SK-N-SH (cell line): ENCODE results near the gene FYB1. TPM values are rescaled to one million over a fixed set of nuclear protein-coding genes. Genes with fewer than 3 reads are reported as not detected.

ENCODE experiments used
- CTCF ChIA-PET: fragments of 300-600, 350-600 bp; formaldehyde crosslinking; extraction: SDS; loops from one replicate; lab custom pipeline; 2021; lab: Yijun Ruan, JAX
- POLR2A ChIA-PET: fragments of 350-600 bp; sonication (Branson Sonifier 250); formaldehyde crosslinking; extraction: SDS; loops from one replicate; lab custom pipeline; 2020; ENCODE audit warnings: antibody characterized with exemption, inconsistent platforms; lab: Yijun Ruan, JAX
- DNase-seq: peaks from one replicate; pipeline ENCODE4 v3.0.0; 2012
- H2AFZ ChIP-seq: fragments of 200-600 bp; sonication (generic); 2 replicates; pipeline ENCODE4 v1.8.1; 2016; ENCODE audit warnings: antibody characterized with exemption, mild to moderate bottlenecking, low read depth
- H3F3A ChIP-seq: fragments of 200-600 bp; sonication (generic); replicated peaks from 2 replicates; pipeline ENCODE3; 2016; ENCODE audit warnings: antibody characterized with exemption, mild to moderate bottlenecking; ENCODE audit not compliant: insufficient read depth
- H3K27ac ChIP-seq, 2 experiments: fragments of 200-500 bp in 1 of 2; fragments of 200-600 bp in 1 of 2; sonication (Bioruptor generic) in 1 of 2; sonication (generic), shearing (Covaris generic) in 1 of 2; 2 replicates each; pipeline versions ENCODE4 v1.5.1 to v1.6.1; 2014 to 2016; ENCODE audit warnings: low read depth in 2 of 2, inconsistent platforms in 1 of 2, low read length in 1 of 2, mild to moderate bottlenecking in 1 of 2, mixed read lengths in 1 of 2
- H3K27me3 ChIP-seq: fragments of 200-600 bp; sonication (generic), shearing (Covaris generic); 2 replicates; pipeline ENCODE4 v1.6.1; 2016; ENCODE audit warnings: mixed run types; ENCODE audit not compliant: insufficient read depth
- H3K36me3 ChIP-seq, 2 experiments: fragments of 200-500 bp in 1 of 2; fragments of 200-600 bp in 1 of 2; sonication (Bioruptor generic) in 1 of 2; sonication (generic) in 1 of 2; replicated peaks in 1 of 2; 2 replicates each; pipeline versions ENCODE3 to v1.5.1; 2014 to 2016; ENCODE audit warnings: low read length in 1 of 2, mild to moderate bottlenecking in 1 of 2; ENCODE audit not compliant: insufficient read depth in 2 of 2, control insufficient read depth in 1 of 2
- H3K4me1 ChIP-seq, 2 experiments: fragments of 200-500 bp in 1 of 2; fragments of 200-600 bp in 1 of 2; sonication (Bioruptor generic) in 1 of 2; sonication (generic), shearing (Covaris generic) in 1 of 2; 2 replicates each; pipeline versions ENCODE4 v1.5.1 to v1.6.1; 2014 to 2016; ENCODE audit warnings: low read depth in 1 of 2, low read length in 1 of 2, mixed run types in 1 of 2; ENCODE audit not compliant: insufficient read depth in 2 of 2, control insufficient read depth in 1 of 2
- H3K4me2 ChIP-seq: fragments of 200-600 bp; sonication (generic), shearing (Covaris generic); 2 replicates; pipeline ENCODE4 v1.6.1; 2017; ENCODE audit warnings: mixed run types
- H3K4me3 ChIP-seq, 2 experiments: fragments of 200-500 bp in 1 of 2; fragments of 200-600 bp in 1 of 2; sonication (Bioruptor generic) in 1 of 2; sonication (generic), shearing (Covaris generic) in 1 of 2; 2 replicates each; pipeline versions ENCODE4 v1.5.1 to v1.8.1; 2014 to 2016; ENCODE audit warnings: low read depth in 2 of 2, inconsistent platforms in 1 of 2, low read length in 1 of 2, mild to moderate bottlenecking in 1 of 2, mixed read lengths in 1 of 2, moderate library complexity in 1 of 2
- H3K79me2 ChIP-seq: fragments of 200-600 bp; sonication (generic); 2 replicates; pipeline ENCODE4 v1.8.1; 2017; ENCODE audit warnings: mild to moderate bottlenecking; ENCODE audit not compliant: insufficient read depth
- H3K9ac ChIP-seq: fragments of 200-600 bp; sonication (generic); 2 replicates; pipeline ENCODE4 v1.6.1; 2017; ENCODE audit warnings: mixed run types
- H3K9me2 ChIP-seq: fragments of 200-600 bp; sonication (generic); 2 replicates; pipeline ENCODE4 v1.6.1; 2017; ENCODE audit warnings: mixed run types
- H3K9me3 ChIP-seq: fragments of 200-600 bp; sonication (generic); 2 replicates; pipeline ENCODE4 v1.6.1; 2017; ENCODE audit warnings: mixed run types, mild to moderate bottlenecking, moderate library complexity
- H4K20me1 ChIP-seq: fragments of 200-600 bp; sonication (generic); 2 replicates; pipeline ENCODE4 v1.6.1; 2017; ENCODE audit warnings: mild to moderate bottlenecking, mixed run types; ENCODE audit not compliant: insufficient read depth
- ELF1 ChIP-seq: IDR thresholded peaks from 2 replicates; pipeline ENCODE4 v1.4.0; 2012
- FOSL2 ChIP-seq: IDR thresholded peaks from 2 replicates; pipeline ENCODE4 v1.4.0; 2012; ENCODE audit warnings: low read depth, mild to moderate bottlenecking, moderate library complexity, borderline replicate concordance
- GABPA ChIP-seq: IDR thresholded peaks from 2 replicates; pipeline ENCODE4 v1.4.0; 2012; ENCODE audit warnings: low read depth, mild to moderate bottlenecking
- JUND ChIP-seq: IDR thresholded peaks from 2 replicates; pipeline ENCODE4 v1.4.0; 2012
- MEF2A ChIP-seq: IDR thresholded peaks from 2 replicates; pipeline ENCODE4 v1.4.0; 2012; ENCODE audit warnings: low read depth, borderline replicate concordance
- MXI1 ChIP-seq: IDR thresholded peaks from 2 replicates; pipeline ENCODE4 v1.6.1; 2012; ENCODE audit warnings: mild to moderate bottlenecking, low read depth, low read length, improper control_type of control experiment
- RFX5 ChIP-seq: IDR thresholded peaks from 2 replicates; pipeline ENCODE4 v1.6.1; 2012; ENCODE audit warnings: mild to moderate bottlenecking, improper control_type of control experiment, low read length
- RXRA ChIP-seq: IDR thresholded peaks from 2 replicates; pipeline ENCODE4 v1.4.0; 2012; ENCODE audit warnings: low read depth, mild to moderate bottlenecking, borderline replicate concordance
- TAF1 ChIP-seq: IDR thresholded peaks from 2 replicates; pipeline ENCODE4 v1.6.1; 2012; ENCODE audit warnings: low read depth, mild to moderate bottlenecking, low read length, moderate library complexity, borderline replicate concordance
- TCF12 ChIP-seq: IDR thresholded peaks from 2 replicates; pipeline ENCODE4 v1.4.0; 2012
- YY1 ChIP-seq: IDR thresholded peaks from 2 replicates; pipeline ENCODE4 v1.4.0; 2012; ENCODE audit warnings: low read depth, mild to moderate bottlenecking
- WGBS: methylation state at CpG from one replicate; pipeline ENCODE4 v1.1.6; 2017; ENCODE audit warnings: low lambda C conversion rate; 5-methylcytosine and 5-hydroxymethylcytosine counted together
- polyA plus RNA-seq, 3 experiments: library from polyadenylated mRNA; depleted of rRNA; stranded (reverse); fragments of >200 nt; gene quantifications; 2 replicates each; pipeline ENCODE4 v1.2.3, GENCODE V29; 2012
- TF ChIP-seq, protein P1 (sequence below): IDR thresholded peaks from 2 replicates; pipeline ENCODE4 v1.6.1; 2012; ENCODE audit warnings: mild to moderate bottlenecking, low read depth, low read length, moderate library complexity
- TF ChIP-seq, protein P2 (sequence below): IDR thresholded peaks from 2 replicates; pipeline ENCODE4; 2012
- TF ChIP-seq, protein P3 (sequence below): fragments of 150-350 bp; IDR thresholded peaks from 2 replicates; pipeline ENCODE4 v1.6.1; 2017; ENCODE audit warnings: antibody characterized with exemption, low read length, low read depth, borderline replicate concordance

FYB1 gene
- polyA plus RNA-seq, 1 of the 3 experiments (the other 2 are of a cell fraction): not detected

DNA sequence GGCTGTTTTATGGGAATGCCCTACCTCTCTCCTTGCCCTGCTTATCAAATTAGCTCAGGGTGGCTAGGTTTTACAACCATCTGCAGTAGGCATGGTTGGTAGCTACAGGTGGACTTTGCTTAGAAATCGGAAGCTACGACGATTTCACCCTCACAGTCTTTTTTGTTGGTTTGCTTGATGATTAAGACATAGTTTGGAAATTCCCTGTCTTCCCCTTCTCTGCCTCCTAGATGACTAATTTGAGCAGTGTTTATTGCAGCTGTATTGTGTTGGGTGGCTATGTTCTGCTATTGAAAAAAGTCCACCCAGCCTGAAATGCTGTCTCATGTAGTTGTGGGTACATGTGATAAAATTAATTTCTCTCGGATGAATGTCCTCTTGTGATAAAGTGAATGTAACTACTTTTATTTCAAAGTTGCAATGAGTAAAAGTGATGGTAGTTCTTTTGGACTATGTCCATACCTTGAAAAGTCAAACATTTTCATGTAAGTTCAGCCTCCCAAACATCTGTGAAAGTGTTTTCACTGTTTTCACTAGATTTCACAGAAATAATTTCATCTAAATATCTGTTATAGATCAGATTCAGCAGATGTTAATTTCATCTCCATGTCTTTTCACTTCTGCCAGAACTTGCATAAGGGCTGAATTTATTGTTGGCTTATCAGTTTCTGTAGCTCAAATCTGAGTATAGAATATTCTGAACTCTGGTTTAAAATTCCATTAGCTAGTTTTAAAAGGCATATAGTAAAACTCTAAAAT lies 37.3 kb upstream of the FYB1 start:
- Histone ChIP-seq H3K79me2 (no peaks in the 10 kb centered on the region), H3K9me2 (no peaks in the 10 kb centered on the region), H3F3A (no peaks in the 10 kb centered on the region), H3K36me3 (no peaks in the 10 kb centered on the region), H3K27me3 (peaks cover 15% of the 10 kb centered on the region; the same call in 1 of the 2 replicates), H3K4me1 (no peaks in the 10 kb centered on the region), H2AFZ (no peak overlapping the region), H3K9ac (no peak overlapping the region), H3K9me3 (no peaks in the 10 kb centered on the region), H4K20me1 (no peaks in the 10 kb centered on the region), H3K4me3 (no peak overlapping the region), H3K4me2 (peak overlapping the region; percentile 34; the same call in 1 of the 2 replicates), H3K27ac (no peak overlapping the region)
- DNase-seq: no peak
- CTCF ChIA-PET: no interaction called here
- POLR2A ChIA-PET: no interaction called here
- 0% methylated on average over 4 of the region's 4 CpGs for WGBS
- TF ChIP-seq TAF1: no peak
- TF ChIP-seq, protein P1, sequence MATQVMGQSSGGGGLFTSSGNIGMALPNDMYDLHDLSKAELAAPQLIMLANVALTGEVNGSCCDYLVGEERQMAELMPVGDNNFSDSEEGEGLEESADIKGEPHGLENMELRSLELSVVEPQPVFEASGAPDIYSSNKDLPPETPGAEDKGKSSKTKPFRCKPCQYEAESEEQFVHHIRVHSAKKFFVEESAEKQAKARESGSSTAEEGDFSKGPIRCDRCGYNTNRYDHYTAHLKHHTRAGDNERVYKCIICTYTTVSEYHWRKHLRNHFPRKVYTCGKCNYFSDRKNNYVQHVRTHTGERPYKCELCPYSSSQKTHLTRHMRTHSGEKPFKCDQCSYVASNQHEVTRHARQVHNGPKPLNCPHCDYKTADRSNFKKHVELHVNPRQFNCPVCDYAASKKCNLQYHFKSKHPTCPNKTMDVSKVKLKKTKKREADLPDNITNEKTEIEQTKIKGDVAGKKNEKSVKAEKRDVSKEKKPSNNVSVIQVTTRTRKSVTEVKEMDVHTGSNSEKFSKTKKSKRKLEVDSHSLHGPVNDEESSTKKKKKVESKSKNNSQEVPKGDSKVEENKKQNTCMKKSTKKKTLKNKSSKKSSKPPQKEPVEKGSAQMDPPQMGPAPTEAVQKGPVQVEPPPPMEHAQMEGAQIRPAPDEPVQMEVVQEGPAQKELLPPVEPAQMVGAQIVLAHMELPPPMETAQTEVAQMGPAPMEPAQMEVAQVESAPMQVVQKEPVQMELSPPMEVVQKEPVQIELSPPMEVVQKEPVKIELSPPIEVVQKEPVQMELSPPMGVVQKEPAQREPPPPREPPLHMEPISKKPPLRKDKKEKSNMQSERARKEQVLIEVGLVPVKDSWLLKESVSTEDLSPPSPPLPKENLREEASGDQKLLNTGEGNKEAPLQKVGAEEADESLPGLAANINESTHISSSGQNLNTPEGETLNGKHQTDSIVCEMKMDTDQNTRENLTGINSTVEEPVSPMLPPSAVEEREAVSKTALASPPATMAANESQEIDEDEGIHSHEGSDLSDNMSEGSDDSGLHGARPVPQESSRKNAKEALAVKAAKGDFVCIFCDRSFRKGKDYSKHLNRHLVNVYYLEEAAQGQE: no peak
- TF ChIP-seq MEF2A: no peak
- TF ChIP-seq FOSL2: no peak
- TF ChIP-seq MXI1: no peak
- TF ChIP-seq, protein P2, sequence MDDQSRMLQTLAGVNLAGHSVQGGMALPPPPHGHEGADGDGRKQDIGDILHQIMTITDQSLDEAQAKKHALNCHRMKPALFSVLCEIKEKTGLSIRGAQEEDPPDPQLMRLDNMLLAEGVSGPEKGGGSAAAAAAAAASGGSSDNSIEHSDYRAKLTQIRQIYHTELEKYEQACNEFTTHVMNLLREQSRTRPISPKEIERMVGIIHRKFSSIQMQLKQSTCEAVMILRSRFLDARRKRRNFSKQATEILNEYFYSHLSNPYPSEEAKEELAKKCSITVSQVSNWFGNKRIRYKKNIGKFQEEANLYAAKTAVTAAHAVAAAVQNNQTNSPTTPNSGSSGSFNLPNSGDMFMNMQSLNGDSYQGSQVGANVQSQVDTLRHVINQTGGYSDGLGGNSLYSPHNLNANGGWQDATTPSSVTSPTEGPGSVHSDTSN: no peak
- TF ChIP-seq RXRA: no peak
- TF ChIP-seq, protein P3, sequence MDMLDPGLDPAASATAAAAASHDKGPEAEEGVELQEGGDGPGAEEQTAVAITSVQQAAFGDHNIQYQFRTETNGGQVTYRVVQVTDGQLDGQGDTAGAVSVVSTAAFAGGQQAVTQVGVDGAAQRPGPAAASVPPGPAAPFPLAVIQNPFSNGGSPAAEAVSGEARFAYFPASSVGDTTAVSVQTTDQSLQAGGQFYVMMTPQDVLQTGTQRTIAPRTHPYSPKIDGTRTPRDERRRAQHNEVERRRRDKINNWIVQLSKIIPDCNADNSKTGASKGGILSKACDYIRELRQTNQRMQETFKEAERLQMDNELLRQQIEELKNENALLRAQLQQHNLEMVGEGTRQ: no peak

DNA sequence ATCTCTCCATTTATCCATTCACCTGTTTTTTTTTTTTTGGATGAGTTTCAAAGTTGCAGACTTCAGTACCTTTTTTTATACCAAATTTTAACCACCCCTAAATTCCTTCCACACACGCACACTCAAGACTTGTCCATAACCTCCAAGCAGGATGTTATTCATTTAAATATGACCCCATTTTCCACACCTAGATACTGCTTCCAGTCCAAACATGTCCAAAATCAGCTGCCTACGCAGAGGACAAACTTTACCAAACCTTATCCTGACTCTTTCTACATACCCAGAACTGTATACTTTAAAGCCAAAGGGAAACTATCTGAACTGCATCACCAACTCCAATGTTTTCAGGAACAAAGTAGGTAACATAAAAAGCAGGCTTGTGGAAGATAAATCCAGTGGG lies 36.0 kb upstream of the FYB1 start:
- Histone ChIP-seq H3K4me1 (no peaks in the 10 kb centered on the region), H3F3A (no peaks in the 10 kb centered on the region), H3K27ac (no peak overlapping the region), H3K36me3 (no peaks in the 10 kb centered on the region), H3K9me3 (no peaks in the 10 kb centered on the region), H3K27me3 (peaks cover 15% of the 10 kb centered on the region; the same call in 1 of the 2 replicates), H4K20me1 (no peaks in the 10 kb centered on the region), H3K4me2 (no peak overlapping the region), H2AFZ (no peak overlapping the region), H3K9me2 (no peaks in the 10 kb centered on the region), H3K4me3 (no peak overlapping the region), H3K79me2 (no peaks in the 10 kb centered on the region), H3K9ac (no peak overlapping the region)
- POLR2A ChIA-PET: no interaction called here
- TF ChIP-seq RFX5 (no peak), TCF12 (no peak), ELF1 (no peak), JUND (no peak), GABPA (no peak), MEF2A (no peak), YY1 (no peak)
- 16% methylated on average over 2 of the region's 2 CpGs for WGBS
- no peak for DNase-seq
- CTCF ChIA-PET: interaction anchor here (0.9 to 1.2 kb wide), 2 partner anchors 11 to 38 kb away, joined by 3 to 4 read pairs; no protein-coding TSS in a partner anchor
